OCI-LY1 (cell line): ENCODE measurements around the gene CA6.
"Not testable (repeated sequence)": the region's sequence is repeated elsewhere in the genome, so short reads cannot be mapped to it uniquely, and the experiment has no call there.

ENCODE experiments used
- H2AFZ ChIP-seq: fragments of 200-600 bp; sonication (generic), shearing (Covaris generic); 2 replicates; pipeline ENCODE4 v1.6.0; 2014; ENCODE audit warnings: antibody characterized with exemption, mild to moderate bottlenecking, low read length
- H3F3A ChIP-seq: fragments of 200-600 bp; sonication (generic), shearing (Covaris generic); 2 replicates; pipeline ENCODE4 v1.6.0; 2014; ENCODE audit warnings: mild to moderate bottlenecking, antibody characterized with exemption, low read length, moderate library complexity; ENCODE audit not compliant: insufficient read depth
- H3K27ac ChIP-seq: fragments of 200-600 bp; sonication (generic); 2 replicates; pipeline ENCODE4 v1.5.1; 2014; ENCODE audit warnings: low read length, mixed run types, mild to moderate bottlenecking, low read depth; ENCODE audit not compliant: poor library complexity, severe bottlenecking
- H3K27me3 ChIP-seq: fragments of 200-600 bp; sonication (generic); 2 replicates; pipeline ENCODE4 v1.6.0; 2014; ENCODE audit warnings: antibody characterized with exemption, mild to moderate bottlenecking, low read length, moderate library complexity; ENCODE audit not compliant: insufficient read depth
- H3K36me3 ChIP-seq: fragments of 200-600 bp; sonication (generic); 2 replicates; pipeline ENCODE4 v1.6.1; 2014; ENCODE audit warnings: mild to moderate bottlenecking, antibody characterized with exemption, low read length, moderate library complexity, mixed read lengths; ENCODE audit not compliant: insufficient read depth
- H3K4me1 ChIP-seq: fragments of 200-600 bp; sonication (generic); 2 replicates; pipeline ENCODE4 v1.5.1; 2014; ENCODE audit warnings: mild to moderate bottlenecking, low read length, moderate library complexity; ENCODE audit not compliant: insufficient read depth, severe bottlenecking
- H3K4me2 ChIP-seq: fragments of 200-600 bp; sonication (generic), shearing (Covaris generic); 2 replicates; pipeline ENCODE4 v1.6.1; 2014; ENCODE audit warnings: low read length
- H3K4me3 ChIP-seq: fragments of 200-600 bp; sonication (generic); 2 replicates; pipeline ENCODE4 v1.5.1; 2014; ENCODE audit warnings: low read length, low read depth, mild to moderate bottlenecking, mixed read lengths; ENCODE audit not compliant: poor library complexity, severe bottlenecking
- H3K79me2 ChIP-seq: fragments of 200-600 bp; shearing (Covaris generic); 2 replicates; pipeline ENCODE4 v1.6.1; 2016; ENCODE audit warnings: mixed run types, low read length, mixed read lengths; ENCODE audit not compliant: insufficient read depth
- H3K9ac ChIP-seq: fragments of 200-600 bp; sonication (generic), shearing (Covaris generic); 2 replicates; pipeline ENCODE4 v1.6.1; 2014; ENCODE audit warnings: mild to moderate bottlenecking, low read length, mixed read lengths
- H3K9me2 ChIP-seq: fragments of 200-600 bp; sonication (generic), shearing (Covaris generic); 2 replicates; pipeline ENCODE4 v1.6.1; 2014; ENCODE audit warnings: low read depth, mild to moderate bottlenecking, low read length, mixed read lengths
- H3K9me3 ChIP-seq: fragments of 200-600 bp; shearing (Covaris generic); 2 replicates; pipeline ENCODE4 v1.6.1; 2014; ENCODE audit warnings: low read length, mixed read lengths
- H4K20me1 ChIP-seq: fragments of 200-600 bp; sonication (generic), shearing (Covaris generic); 2 replicates; pipeline ENCODE4 v1.6.0; 2016; ENCODE audit warnings: mild to moderate bottlenecking, low read length; ENCODE audit not compliant: insufficient read depth
- CTCF ChIP-seq: fragments of 200-600 bp; sonication (generic), shearing (Covaris generic); IDR thresholded peaks from 2 replicates; pipeline ENCODE4 v1.5.1; 2017; ENCODE audit warnings: mild to moderate bottlenecking, antibody characterized with exemption, low read length, moderate library complexity, mixed read lengths
- EZH2 ChIP-seq: fragments of 200-600 bp; sonication (generic), shearing (Covaris generic); IDR thresholded peaks from 2 replicates; pipeline ENCODE4 v1.8.0; 2017; ENCODE audit warnings: borderline replicate concordance, mixed run types, mild to moderate bottlenecking, antibody characterized with exemption, low read length, moderate library complexity, mixed read lengths

CA6 gene

DNA sequence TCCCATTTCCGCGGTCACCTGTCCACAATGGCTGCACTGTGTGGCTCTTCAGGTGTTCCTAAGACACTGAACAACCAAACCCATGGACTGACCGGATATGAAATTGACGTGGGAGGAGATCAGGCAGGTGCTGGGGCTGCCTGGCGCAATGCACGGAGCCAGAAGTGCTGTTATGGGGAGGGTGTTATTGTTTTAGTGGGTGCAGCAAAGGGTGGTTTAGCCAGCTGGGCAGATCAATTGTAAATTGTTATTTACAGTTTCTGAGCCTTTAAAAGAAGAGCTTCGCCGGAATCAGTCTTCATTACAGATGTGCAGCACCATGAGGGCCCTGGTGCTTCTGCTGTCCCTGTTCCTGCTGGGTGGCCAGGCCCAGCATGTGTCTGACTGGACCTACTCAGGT, at the start of gene CA6:
CA6 (plus strand) TSS at position 301 of the 400 bp plus-strand sequence; CDS start at position 320, 19 bp downstream.
- H3K9ac ChIP-seq = no peak within 1 kb of the TSS
- TF ChIP-seq EZH2 = no peak
- TF ChIP-seq CTCF = no peak

DNA sequence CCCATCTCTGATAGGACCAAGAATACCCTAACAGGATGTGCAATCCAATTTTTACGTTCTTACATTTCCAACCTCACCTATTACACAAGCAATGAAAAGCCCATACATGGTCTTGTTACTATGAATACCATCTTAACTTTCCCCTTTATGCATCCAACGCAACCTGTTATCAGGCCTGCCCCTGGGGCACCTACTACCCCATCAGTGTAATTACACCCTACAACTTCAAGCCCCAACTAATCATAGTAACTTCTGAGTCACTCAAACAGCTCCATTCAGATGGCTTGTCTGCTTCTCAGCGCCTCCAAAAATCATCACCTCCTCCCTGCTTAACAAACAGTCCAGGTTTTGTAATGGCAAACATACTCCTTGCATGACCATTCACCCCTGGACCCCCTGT, 48.9 kb upstream of the CA6 start:
- H3F3A ChIP-seq, H3K9me2 ChIP-seq, H2AFZ ChIP-seq, H3K79me2 ChIP-seq, H3K9ac ChIP-seq, H3K36me3 ChIP-seq, H3K27ac ChIP-seq, H3K9me3 ChIP-seq, H3K4me3 ChIP-seq, H3K4me2 ChIP-seq, H4K20me1 ChIP-seq, H3K27me3 ChIP-seq, H3K4me1 ChIP-seq: not testable (repeated sequence)

More for the DNA sequence above, at the start of gene CA6:
- H3K4me1 ChIP-seq = no peaks in the 10 kb centered on the region
- no peaks in the 10 kb centered on the region for H3K9me3 ChIP-seq
- no peaks in the 10 kb centered on the region for H3K9me2 ChIP-seq
- H3K27me3 ChIP-seq = peaks cover 4% of the 10 kb centered on the region; the same call in 1 of the 2 replicates
- no peak within 1 kb of the TSS for H2AFZ ChIP-seq
- H3K79me2 ChIP-seq = no peaks in the 10 kb centered on the region
- no peaks in the 10 kb centered on the region for H3K36me3 ChIP-seq
- H3K4me3 ChIP-seq = no peak within 1 kb of the TSS
- no peak within 1 kb of the TSS for H3K27ac ChIP-seq
- no peaks in the 10 kb centered on the region for H3F3A ChIP-seq
- H3K4me2 ChIP-seq = no peak within 1 kb of the TSS
- no peaks in the 10 kb centered on the region for H4K20me1 ChIP-seq

DNA sequence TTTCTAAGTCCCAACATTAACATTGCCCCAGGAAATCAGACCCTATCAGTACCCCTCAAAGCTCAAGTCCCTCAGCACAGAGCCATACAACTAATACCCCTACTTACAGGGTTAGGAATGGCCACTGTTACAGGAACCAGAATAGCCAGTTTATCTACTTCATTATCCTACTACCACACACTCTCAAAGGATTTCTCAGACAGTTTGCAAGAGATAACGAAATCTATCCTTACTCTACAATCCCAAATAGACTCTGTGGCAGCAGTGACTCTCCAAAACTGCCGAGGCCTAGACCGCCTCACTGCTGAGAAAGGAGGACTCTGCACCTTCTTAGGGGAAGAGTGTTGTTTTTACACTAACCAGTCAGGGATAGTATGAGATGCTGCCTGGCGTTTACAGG, 48.2 kb upstream of the CA6 start:
- not testable (repeated sequence) for H3K4me1 ChIP-seq, H2AFZ ChIP-seq, H3K4me2 ChIP-seq, H3K9me2 ChIP-seq, H3F3A ChIP-seq, H3K79me2 ChIP-seq, H3K9ac ChIP-seq, H3K36me3 ChIP-seq, H3K27me3 ChIP-seq, H4K20me1 ChIP-seq, H3K27ac ChIP-seq, H3K4me3 ChIP-seq, H3K9me3 ChIP-seq

GRCh38 chr1:8898418-8898817, 47.2 kb upstream of the CA6 start:
- H3K9me3 ChIP-seq, H3K27me3 ChIP-seq, H3F3A ChIP-seq, H3K4me3 ChIP-seq, H3K9me2 ChIP-seq, H3K79me2 ChIP-seq, H3K4me2 ChIP-seq, H3K4me1 ChIP-seq, H4K20me1 ChIP-seq, H3K9ac ChIP-seq, H3K36me3 ChIP-seq, H3K27ac ChIP-seq, H2AFZ ChIP-seq: not testable (repeated sequence)

- Histone ChIP-seq H3K9ac (no peak overlapping the region), H4K20me1 (no peaks in the 10 kb centered on the region), H3K27me3 (no peaks in the 10 kb centered on the region), H2AFZ (no peak overlapping the region), H3F3A (no peaks in the 10 kb centered on the region), H3K4me1 (no peaks in the 10 kb centered on the region), H3K4me3 (no peak overlapping the region), H3K79me2 (no peaks in the 10 kb centered on the region), H3K4me2 (no peak overlapping the region), H3K27ac (no peak overlapping the region), H3K9me3 (no peaks in the 10 kb centered on the region), H3K9me2 (no peaks in the 10 kb centered on the region), H3K36me3 (no peaks in the 10 kb centered on the region)
- TF ChIP-seq CTCF (no peak), EZH2 (no peak)
These were observed 46.6 kb upstream of the CA6 start for GRCh38 chr1:8899046-8899445.

DNA sequence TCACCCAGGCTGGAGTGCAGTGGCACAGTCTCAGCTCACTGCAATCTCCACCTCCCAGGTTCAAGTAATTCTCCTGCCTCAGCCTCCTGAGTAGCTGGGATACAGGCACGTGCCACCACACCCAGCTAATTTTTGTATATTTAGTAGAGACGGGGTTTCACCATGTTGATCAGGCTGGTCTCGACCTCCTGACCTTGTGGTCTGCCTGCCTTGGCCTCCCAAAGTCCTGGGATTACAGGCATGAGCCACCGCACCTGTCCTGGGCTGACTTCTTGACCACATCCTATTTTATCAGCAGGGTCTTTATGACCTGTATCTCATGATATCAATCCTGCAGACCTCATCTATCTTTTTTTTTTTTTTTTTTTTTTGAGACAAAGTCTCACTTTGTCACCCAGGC, 45.0 kb upstream of the CA6 start:
- H3K9me3 ChIP-seq, H3F3A ChIP-seq, H3K4me1 ChIP-seq, H3K79me2 ChIP-seq, H3K9ac ChIP-seq, H3K4me2 ChIP-seq, H3K4me3 ChIP-seq, H2AFZ ChIP-seq, H4K20me1 ChIP-seq, H3K27ac ChIP-seq, H3K36me3 ChIP-seq, H3K27me3 ChIP-seq, H3K9me2 ChIP-seq: not testable (repeated sequence)
